Measurements from ENCODE around the gene INPP5E. TPM values are rescaled to one million over a fixed set of nuclear protein-coding genes. Genes with fewer than 3 reads are reported as not detected.

The INPP5E gene
- polyA plus RNA-seq, 4 donors = 5.7 to 9.6 (median 7.3) TPM

DNA sequence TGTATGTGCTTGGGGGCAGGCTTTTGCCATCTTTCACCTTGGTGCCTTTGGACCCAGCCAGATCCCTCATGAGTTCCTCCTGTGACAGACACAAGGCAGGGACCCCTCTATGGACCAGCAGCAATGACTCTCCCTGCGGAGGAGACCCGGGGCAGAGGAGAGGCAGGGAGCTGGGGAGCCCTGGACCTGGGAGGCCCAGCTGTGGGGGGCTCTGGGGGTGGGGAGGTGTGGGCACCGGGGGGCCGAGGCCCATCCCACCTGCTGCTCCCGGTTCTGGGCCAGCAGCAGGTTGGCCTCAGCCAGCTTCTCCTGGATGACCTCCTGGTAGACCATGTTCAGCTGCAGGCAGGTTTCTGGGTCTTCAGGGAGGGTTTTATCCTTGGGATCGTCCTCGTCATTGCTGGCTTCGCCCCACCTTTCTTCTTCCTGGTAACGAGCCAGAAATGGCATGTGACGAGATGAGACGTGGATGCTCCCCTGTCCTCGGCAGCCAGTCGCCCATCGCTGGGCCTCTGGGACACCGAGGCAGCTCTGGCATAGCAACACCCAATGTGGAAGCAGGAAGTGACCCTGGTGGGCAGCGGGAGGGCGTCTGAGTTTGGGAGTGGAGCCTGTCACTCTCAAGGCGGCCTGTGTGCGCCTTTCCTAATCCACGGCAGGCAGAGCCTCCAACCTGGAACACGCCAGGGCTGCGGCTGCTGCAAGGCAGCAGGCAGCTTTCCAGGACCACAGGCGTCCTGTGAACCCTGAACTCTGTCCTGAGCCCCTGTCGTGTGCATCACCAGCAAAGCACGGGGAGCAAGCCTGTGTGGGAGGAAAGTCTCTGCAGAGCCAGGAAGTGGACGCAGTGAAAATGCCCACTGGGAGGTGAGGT is 44.1 kb downstream of the INPP5E start:
- 45 to 79% (median 60%) methylated on average over 26 of the region's 26 CpGs for WGBS, 3 donors
- Histone ChIP-seq H3K27ac (ENCODE audit: low read depth in 1 of 3, low read length in 2 of 3) (peak overlapping the region in 1 of 3 donors; percentile 17), H3K27me3 (ENCODE audit: control insufficient read depth in 3 of 3, insufficient read depth in 3 of 3, low read length in 3 of 3) (no peaks in the 10 kb centered on the region), H3K36me3 (ENCODE audit: control insufficient read depth in 3 of 3, insufficient read depth in 2 of 3, low read depth in 1 of 3, low read length in 3 of 3) (peaks cover 2 to 76% (median 9%) of the 10 kb centered on the region in 3 donors), H3K4me1 (ENCODE audit: control insufficient read depth in 3 of 3, insufficient read depth in 2 of 3, low read depth in 1 of 3, low read length in 2 of 3) (peaks cover 0 to 6% (median 4%) of the 10 kb centered on the region in 3 donors), H3K4me3 (ENCODE audit: low read depth in 1 of 3, low read length in 3 of 3) (no peak overlapping the region), H3K9me3 (ENCODE audit: control insufficient read depth in 2 of 2, insufficient read depth in 1 of 2, low read depth in 1 of 2, low read length in 1 of 2) (no peaks in the 10 kb centered on the region)
- DNase-seq (peak in 1 of 2 donors; percentile 15), FAIRE-seq (no peak)

DNA sequence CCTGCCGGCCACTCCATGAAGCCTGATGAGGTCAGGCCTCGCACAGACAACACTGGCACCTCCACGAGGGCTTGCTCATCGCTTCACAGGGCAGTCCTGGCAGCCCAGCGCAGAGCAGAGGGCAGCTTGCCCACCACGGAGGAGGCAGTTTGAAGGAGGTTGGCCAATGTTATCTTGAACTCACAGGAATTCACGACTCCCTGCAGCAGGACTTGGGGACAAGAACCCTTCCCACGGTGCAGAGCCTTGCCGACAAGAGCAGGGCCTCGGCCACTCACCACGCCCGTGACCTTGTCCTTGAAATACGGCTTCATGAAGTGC is 44.7 kb downstream of the INPP5E start:
- 83 to 93% (median 89%) methylated on average over 13 of the region's 13 CpGs for WGBS, 3 donors
- Histone ChIP-seq H3K4me1 (ENCODE audit: control insufficient read depth in 3 of 3, insufficient read depth in 2 of 3, low read depth in 1 of 3, low read length in 2 of 3) (peaks cover 0 to 6% (median 0%) of the 10 kb centered on the region in 3 donors), H3K9me3 (ENCODE audit: control insufficient read depth in 2 of 2, insufficient read depth in 1 of 2, low read depth in 1 of 2, low read length in 1 of 2) (no peaks in the 10 kb centered on the region), H3K27me3 (ENCODE audit: control insufficient read depth in 3 of 3, insufficient read depth in 3 of 3, low read length in 3 of 3) (no peaks in the 10 kb centered on the region), H3K36me3 (ENCODE audit: control insufficient read depth in 3 of 3, insufficient read depth in 2 of 3, low read depth in 1 of 3, low read length in 3 of 3) (peaks cover 2 to 81% (median 10%) of the 10 kb centered on the region in 3 donors), H3K4me3 (ENCODE audit: low read depth in 1 of 3, low read length in 3 of 3) (no peak overlapping the region), H3K27ac (ENCODE audit: low read depth in 1 of 3, low read length in 2 of 3) (no peak overlapping the region)
- no peak for DNase-seq
- FAIRE-seq = no peak

DNA sequence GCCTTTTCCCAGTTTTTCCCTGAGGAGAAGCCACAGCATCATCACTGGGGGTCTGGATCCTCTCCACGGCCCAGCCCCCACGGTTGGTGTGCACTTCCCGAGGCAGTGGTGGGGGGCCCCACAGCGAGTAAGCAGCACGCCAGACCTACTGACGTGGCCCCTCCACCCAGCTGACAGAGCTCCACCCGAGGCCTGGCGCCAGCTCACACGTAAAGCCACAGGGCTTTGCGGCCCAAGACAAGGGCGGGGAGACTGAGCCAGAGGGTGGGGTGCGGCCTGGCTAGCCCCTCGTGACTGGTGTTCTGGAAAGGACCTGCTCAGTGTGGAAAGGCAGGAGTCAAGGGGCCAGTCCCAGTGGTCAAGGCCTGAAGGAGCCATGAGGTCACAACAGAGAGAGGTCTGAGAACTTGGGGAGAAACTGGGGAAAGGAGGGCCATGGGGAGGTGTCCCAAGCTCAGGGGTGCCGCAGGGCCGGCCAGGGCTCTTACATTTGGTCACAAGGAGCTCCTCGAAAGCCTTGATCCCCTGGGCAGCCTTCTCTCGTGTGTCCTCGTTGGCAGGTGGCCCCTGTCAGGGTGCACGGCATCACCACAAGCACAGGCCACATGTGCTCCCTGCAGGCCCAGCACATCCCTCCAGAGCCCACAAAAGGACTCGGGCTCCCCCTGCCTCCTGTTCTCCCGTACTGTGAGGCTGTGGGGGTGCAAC is 45.2 kb downstream of the INPP5E start:
- peaks cover 0 to 6% (median 0%) of the 10 kb centered on the region in 3 donors for H3K4me1 ChIP-seq (ENCODE audit: control insufficient read depth in 3 of 3, insufficient read depth in 2 of 3, low read depth in 1 of 3, low read length in 2 of 3)
- DNase-seq (no peak), FAIRE-seq (no peak)
- H3K9me3 ChIP-seq (ENCODE audit: control insufficient read depth in 2 of 2, insufficient read depth in 1 of 2, low read depth in 1 of 2, low read length in 1 of 2) = no peaks in the 10 kb centered on the region
- no peak overlapping the region for H3K4me3 ChIP-seq (ENCODE audit: low read depth in 1 of 3, low read length in 3 of 3)
- no peaks in the 10 kb centered on the region for H3K27me3 ChIP-seq (ENCODE audit: control insufficient read depth in 3 of 3, insufficient read depth in 3 of 3, low read length in 3 of 3)
- no peak overlapping the region for H3K27ac ChIP-seq (ENCODE audit: low read depth in 1 of 3, low read length in 2 of 3)
- peaks cover 2 to 86% (median 10%) of the 10 kb centered on the region in 3 donors for H3K36me3 ChIP-seq (ENCODE audit: control insufficient read depth in 3 of 3, insufficient read depth in 2 of 3, low read depth in 1 of 3, low read length in 3 of 3)
- WGBS, 3 donors = 93 to 97% (median 94%) methylated on average over 20 to 21 of the region's 21 CpGs

DNA sequence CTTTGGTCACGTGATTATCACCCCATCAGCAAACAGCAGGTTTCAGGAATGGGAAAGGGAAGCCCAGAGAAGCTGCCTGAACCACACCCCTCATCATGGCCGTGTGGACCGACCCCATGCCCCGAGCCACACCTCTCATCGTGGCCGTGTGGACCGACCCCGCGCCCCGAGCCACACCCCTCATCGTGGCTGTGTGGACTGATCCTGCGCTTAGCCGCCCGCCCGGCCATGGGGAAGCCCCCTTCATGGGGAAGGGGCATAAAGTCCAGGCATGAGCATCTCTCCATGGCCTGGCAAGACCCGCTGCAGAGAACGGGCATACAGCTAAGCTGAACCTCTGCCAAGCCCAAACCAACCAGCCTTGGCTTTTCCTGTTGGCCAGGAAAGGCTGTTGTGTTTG is 46.1 kb downstream of the INPP5E start:
- no peaks in the 10 kb centered on the region for H3K27me3 ChIP-seq (ENCODE audit: control insufficient read depth in 3 of 3, insufficient read depth in 3 of 3, low read length in 3 of 3)
- peaks cover 2 to 92% (median 10%) of the 10 kb centered on the region in 3 donors for H3K36me3 ChIP-seq (ENCODE audit: control insufficient read depth in 3 of 3, insufficient read depth in 2 of 3, low read depth in 1 of 3, low read length in 3 of 3)
- no peak for DNase-seq
- H3K9me3 ChIP-seq (ENCODE audit: control insufficient read depth in 2 of 2, insufficient read depth in 1 of 2, low read depth in 1 of 2, low read length in 1 of 2) = no peaks in the 10 kb centered on the region
- no peak overlapping the region for H3K27ac ChIP-seq (ENCODE audit: low read depth in 1 of 3, low read length in 2 of 3)
- H3K4me1 ChIP-seq (ENCODE audit: control insufficient read depth in 3 of 3, insufficient read depth in 2 of 3, low read depth in 1 of 3, low read length in 2 of 3) = no peaks in the 10 kb centered on the region
- FAIRE-seq = no peak
- H3K4me3 ChIP-seq (ENCODE audit: low read depth in 1 of 3, low read length in 3 of 3) = no peak overlapping the region
- 65 to 85% (median 73%) methylated on average over 17 of the region's 17 CpGs for WGBS, 3 donors

- Histone ChIP-seq H3K27ac (ENCODE audit: low read depth in 1 of 3, low read length in 2 of 3) (no peak overlapping the region), H3K4me3 (ENCODE audit: low read depth in 1 of 3, low read length in 3 of 3) (no peak overlapping the region), H3K36me3 (ENCODE audit: control insufficient read depth in 3 of 3, insufficient read depth in 2 of 3, low read depth in 1 of 3, low read length in 3 of 3) (peaks cover 2 to 92% (median 10%) of the 10 kb centered on the region in 3 donors), H3K27me3 (ENCODE audit: control insufficient read depth in 3 of 3, insufficient read depth in 3 of 3, low read length in 3 of 3) (no peaks in the 10 kb centered on the region), H3K4me1 (ENCODE audit: control insufficient read depth in 3 of 3, insufficient read depth in 2 of 3, low read depth in 1 of 3, low read length in 2 of 3) (no peaks in the 10 kb centered on the region), H3K9me3 (ENCODE audit: control insufficient read depth in 2 of 2, insufficient read depth in 1 of 2, low read depth in 1 of 2, low read length in 1 of 2) (no peaks in the 10 kb centered on the region)
- FAIRE-seq (no peak), DNase-seq (peak in 1 of 2 donors; percentile 21)
- WGBS, 3 donors = 87 to 89% (median 87%) methylated on average over 21 of the region's 21 CpGs
Observed at GRCh38 chr9:136392538-136393449, 46.9 kb downstream of the INPP5E start.

DNA sequence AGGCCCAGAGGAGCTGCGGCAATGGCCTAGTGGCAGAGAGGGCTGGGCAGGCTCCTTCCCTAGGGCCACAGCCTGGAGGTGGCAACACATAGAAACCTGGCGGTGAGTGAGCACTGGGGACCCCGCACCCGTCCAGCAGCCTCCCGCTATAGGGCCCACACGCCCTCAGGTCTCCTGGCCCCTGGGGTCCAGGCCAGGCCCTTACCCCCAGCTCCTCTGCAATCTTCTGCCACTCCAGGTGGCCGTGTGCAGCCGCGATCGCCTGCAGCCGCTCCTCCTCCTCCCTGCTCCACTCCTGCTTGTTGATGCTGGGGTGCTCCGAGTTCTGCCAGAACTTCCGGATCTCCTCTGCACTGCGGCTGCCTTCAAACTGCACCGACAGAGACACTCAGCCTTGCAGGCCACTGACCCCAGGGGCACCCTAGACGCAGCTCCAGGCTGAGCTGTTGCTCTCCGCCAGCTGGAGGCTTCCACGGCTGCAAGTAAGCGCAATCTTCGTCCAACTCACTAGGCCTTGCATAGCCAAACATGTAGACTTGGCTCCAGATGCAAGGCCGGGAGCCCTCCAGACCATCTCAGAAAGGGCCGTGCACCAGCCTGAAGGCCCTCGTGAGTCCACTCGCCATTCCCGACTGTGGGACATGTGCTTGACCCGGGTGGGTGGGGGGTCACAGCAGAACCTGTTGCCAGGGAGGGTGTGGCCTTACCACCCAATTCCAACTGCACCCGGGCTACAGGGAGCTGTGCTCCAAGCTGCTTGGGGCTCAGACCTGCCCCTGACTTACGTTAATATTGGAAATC is 47.7 kb downstream of the INPP5E start:
- no peak overlapping the region for H3K4me3 ChIP-seq (ENCODE audit: low read depth in 1 of 3, low read length in 3 of 3)
- FAIRE-seq (no peak), DNase-seq (no peak)
- H3K27me3 ChIP-seq (ENCODE audit: control insufficient read depth in 3 of 3, insufficient read depth in 3 of 3, low read length in 3 of 3) = no peaks in the 10 kb centered on the region
- H3K9me3 ChIP-seq (ENCODE audit: control insufficient read depth in 2 of 2, insufficient read depth in 1 of 2, low read depth in 1 of 2, low read length in 1 of 2) = no peaks in the 10 kb centered on the region
- 93 to 96% (median 96%) methylated on average over 26 to 28 of the region's 28 CpGs for WGBS, 3 donors
- no peaks in the 10 kb centered on the region for H3K4me1 ChIP-seq (ENCODE audit: control insufficient read depth in 3 of 3, insufficient read depth in 2 of 3, low read depth in 1 of 3, low read length in 2 of 3)
- H3K27ac ChIP-seq (ENCODE audit: low read depth in 1 of 3, low read length in 2 of 3) = no peak overlapping the region
- H3K36me3 ChIP-seq (ENCODE audit: control insufficient read depth in 3 of 3, insufficient read depth in 2 of 3, low read depth in 1 of 3, low read length in 3 of 3) = peaks cover 0 to 94% (median 10%) of the 10 kb centered on the region in 3 donors

GRCh38 chr9:136389396-136389795 is 50.2 kb downstream of the INPP5E start:
- Histone ChIP-seq H3K4me3 (ENCODE audit: low read depth in 1 of 3, low read length in 3 of 3) (no peak overlapping the region), H3K36me3 (ENCODE audit: control insufficient read depth in 3 of 3, insufficient read depth in 2 of 3, low read depth in 1 of 3, low read length in 3 of 3) (peaks cover 0 to 90% (median 9%) of the 10 kb centered on the region in 3 donors), H3K4me1 (ENCODE audit: control insufficient read depth in 3 of 3, insufficient read depth in 2 of 3, low read depth in 1 of 3, low read length in 2 of 3) (no peaks in the 10 kb centered on the region), H3K27ac (ENCODE audit: low read depth in 1 of 3, low read length in 2 of 3) (no peak overlapping the region), H3K9me3 (ENCODE audit: control insufficient read depth in 2 of 2, insufficient read depth in 1 of 2, low read depth in 1 of 2, low read length in 1 of 2) (no peaks in the 10 kb centered on the region), H3K27me3 (ENCODE audit: control insufficient read depth in 3 of 3, insufficient read depth in 3 of 3, low read length in 3 of 3) (no peaks in the 10 kb centered on the region)
- WGBS, 3 donors = 80 to 86% (median 83%) methylated on average over 14 of the region's 14 CpGs
- FAIRE-seq (no peak), DNase-seq (no peak)

Data from small intestine (tissue), 7 donors.